RWPE2 (cell line): ENCODE measurements around the gene DES.
"Not testable (repeated sequence)": the region's sequence is repeated elsewhere in the genome, so short reads cannot be mapped to it uniquely, and the experiment has no call there.

Source experiments
- ATAC-seq: fragments of 200-7000 bp; cut with Tn5 transposase; 3 replicates; pipeline ENCODE4 v1.9.1; 2021; ENCODE audit warnings: low read depth
- DNase-seq: peaks from one replicate; pipeline ENCODE4 v3.0.0-alpha.2; 2020; ENCODE audit warnings: low spot score
- H3K27ac ChIP-seq: fragments of 450-650 bp; 2 replicates; pipeline ENCODE4 v1.5.1; 2017; ENCODE audit warnings: mild to moderate bottlenecking; ENCODE audit not compliant: poor library complexity, severe bottlenecking
- H3K27me3 ChIP-seq: fragments of 250-450 bp; sonication (Bioruptor Pico); 2 replicates; pipeline ENCODE4 v1.5.1; 2021; ENCODE audit warnings: mild to moderate bottlenecking, moderate library complexity; ENCODE audit not compliant: insufficient read depth, poor library complexity, severe bottlenecking
- H3K36me3 ChIP-seq: fragments of 250-450 bp; sonication (Bioruptor Pico); 2 replicates; pipeline ENCODE4 v1.5.1; 2020; ENCODE audit warnings: low read depth, mild to moderate bottlenecking, moderate library complexity
- H3K4me1 ChIP-seq: fragments of 250-450 bp; sonication (Bioruptor Pico); 2 replicates; pipeline ENCODE4 v1.5.1; 2021; ENCODE audit warnings: mild to moderate bottlenecking, moderate library complexity; ENCODE audit not compliant: insufficient read depth, poor library complexity, severe bottlenecking
- H3K4me3 ChIP-seq: fragments of 250-450 bp; sonication (Bioruptor Pico); 2 replicates; pipeline ENCODE4 v1.5.1; 2021; ENCODE audit warnings: mild to moderate bottlenecking, moderate library complexity; ENCODE audit not compliant: severe bottlenecking
- H3K9me3 ChIP-seq: fragments of 250-450 bp; sonication (Bioruptor Pico); 2 replicates; pipeline ENCODE4 v1.5.1; 2021; ENCODE audit warnings: mild to moderate bottlenecking, moderate library complexity; ENCODE audit not compliant: severe bottlenecking
- CTCF ChIP-seq: fragments of 450-650 bp; IDR thresholded peaks from one replicate; pipeline ENCODE4 v1.5.1; 2017; ENCODE audit warnings: mild to moderate bottlenecking, moderate library complexity; ENCODE audit not compliant: poor library complexity, severe bottlenecking

Gene DES

GRCh38 chr2:219405958-219406860, 12.0 kb upstream of the DES start:
- H3K27ac ChIP-seq = no peak overlapping the region
- DNase-seq (no peak), ATAC-seq (no peak)
- H3K27me3 ChIP-seq = no peaks in the 10 kb centered on the region
- no peak for TF ChIP-seq CTCF
- no peaks in the 10 kb centered on the region for H3K4me1 ChIP-seq
- H3K9me3 ChIP-seq = no peaks in the 10 kb centered on the region
- H3K36me3 ChIP-seq = no peaks in the 10 kb centered on the region
- H3K4me3 ChIP-seq = no peak overlapping the region

GRCh38 chr2:219406861-219407230, 11.3 kb upstream of the DES start:
- no peak overlapping the region for H3K27ac ChIP-seq
- no peaks in the 10 kb centered on the region for H3K9me3 ChIP-seq
- DNase-seq = no peak
- no peak overlapping the region for H3K4me3 ChIP-seq
- no peaks in the 10 kb centered on the region for H3K36me3 ChIP-seq
- no peak for ATAC-seq
- H3K27me3 ChIP-seq = no peaks in the 10 kb centered on the region
- H3K4me1 ChIP-seq = no peaks in the 10 kb centered on the region
- TF ChIP-seq CTCF = no peak

GRCh38 chr2:219407343-219407742, 10.8 kb upstream of the DES start:
- H3K4me3 ChIP-seq, H3K4me1 ChIP-seq, DNase-seq, H3K9me3 ChIP-seq, ATAC-seq, H3K27me3 ChIP-seq, H3K27ac ChIP-seq, H3K36me3 ChIP-seq: not testable (repeated sequence)

- H3K27me3 ChIP-seq = no peaks in the 10 kb centered on the region
- no peak for TF ChIP-seq CTCF
- ATAC-seq (no peak), DNase-seq (no peak)
- H3K36me3 ChIP-seq = no peaks in the 10 kb centered on the region
- H3K9me3 ChIP-seq = peaks cover 3% of the 10 kb centered on the region
- H3K4me3 ChIP-seq = no peak overlapping the region
- no peak overlapping the region for H3K27ac ChIP-seq
- H3K4me1 ChIP-seq = no peaks in the 10 kb centered on the region
These were observed 10.0 kb upstream of the DES start for GRCh38 chr2:219408204-219408603.

- peaks cover 3% of the 10 kb centered on the region for H3K9me3 ChIP-seq
- H3K27me3 ChIP-seq = no peaks in the 10 kb centered on the region
- ATAC-seq (no peak), DNase-seq (no peak)
- no peaks in the 10 kb centered on the region for H3K36me3 ChIP-seq
- TF ChIP-seq CTCF = no peak
- H3K27ac ChIP-seq = no peak overlapping the region
- no peaks in the 10 kb centered on the region for H3K4me1 ChIP-seq
- no peak overlapping the region for H3K4me3 ChIP-seq
These were observed 9.5 kb upstream of the DES start for GRCh38 chr2:219408631-219409030.
